ENCODE results near the gene HSD3B2.

DNA sequence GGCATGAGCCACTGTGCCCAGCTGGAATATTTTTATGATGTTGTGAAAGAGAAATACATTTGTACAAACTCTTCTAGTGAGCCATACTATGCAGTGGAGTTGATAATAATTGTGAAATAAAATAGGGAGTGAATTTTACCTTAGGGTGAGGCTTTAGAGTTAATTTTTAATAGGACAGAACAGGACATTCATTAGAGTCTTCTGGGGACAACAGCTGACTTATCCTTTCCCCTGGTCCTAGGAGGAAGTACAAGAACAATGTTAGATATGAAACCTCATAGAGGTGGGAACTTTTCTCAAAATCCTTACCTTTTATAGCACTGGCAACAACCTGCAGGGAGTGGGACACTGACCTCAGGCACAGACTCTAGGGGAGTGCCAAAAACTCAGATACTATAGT is 24.4 kb upstream of the HSD3B2 start:
- TF ChIP-seq, protein P1, sequence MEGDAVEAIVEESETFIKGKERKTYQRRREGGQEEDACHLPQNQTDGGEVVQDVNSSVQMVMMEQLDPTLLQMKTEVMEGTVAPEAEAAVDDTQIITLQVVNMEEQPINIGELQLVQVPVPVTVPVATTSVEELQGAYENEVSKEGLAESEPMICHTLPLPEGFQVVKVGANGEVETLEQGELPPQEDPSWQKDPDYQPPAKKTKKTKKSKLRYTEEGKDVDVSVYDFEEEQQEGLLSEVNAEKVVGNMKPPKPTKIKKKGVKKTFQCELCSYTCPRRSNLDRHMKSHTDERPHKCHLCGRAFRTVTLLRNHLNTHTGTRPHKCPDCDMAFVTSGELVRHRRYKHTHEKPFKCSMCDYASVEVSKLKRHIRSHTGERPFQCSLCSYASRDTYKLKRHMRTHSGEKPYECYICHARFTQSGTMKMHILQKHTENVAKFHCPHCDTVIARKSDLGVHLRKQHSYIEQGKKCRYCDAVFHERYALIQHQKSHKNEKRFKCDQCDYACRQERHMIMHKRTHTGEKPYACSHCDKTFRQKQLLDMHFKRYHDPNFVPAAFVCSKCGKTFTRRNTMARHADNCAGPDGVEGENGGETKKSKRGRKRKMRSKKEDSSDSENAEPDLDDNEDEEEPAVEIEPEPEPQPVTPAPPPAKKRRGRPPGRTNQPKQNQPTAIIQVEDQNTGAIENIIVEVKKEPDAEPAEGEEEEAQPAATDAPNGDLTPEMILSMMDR (IDR thresholded peaks at IDR 0.05) = no peak
- TF ChIP-seq POLR2A (IDR thresholded peaks at IDR 0.05) (no peak), EP300 (IDR thresholded peaks at IDR 0.05; ENCODE audit: low read depth) (no peak)

Measured in transverse colon (tissue), 3 donors.